Keratinocyte (primary cell): ENCODE data around the gene HNRNPH3. TPM values are rescaled to one million over a fixed set of nuclear protein-coding genes. Genes with fewer than 3 reads are reported as not detected.

Experiments used
- DNase-seq: peaks from one replicate; pipeline ENCODE4 v3.0.0-alpha.2; 2011; ENCODE audit warnings: low read depth, missing footprints, low spot score
- FAIRE-seq: peaks from 2 replicates; lab custom pipeline; 2011; peaks lifted over from hg19 to GRCh38; lab: Jason Lieb, UNC
- H2AFZ ChIP-seq: 2 replicates; pipeline ENCODE4 v1.6.0; 2012; ENCODE audit warnings: low read length, control low read depth, inconsistent platforms; ENCODE audit not compliant: control insufficient read depth
- H3K27ac ChIP-seq: 2 replicates; pipeline ENCODE4 v1.5.1; 2011; ENCODE audit warnings: low read length; ENCODE audit not compliant: control insufficient read depth, insufficient read depth
- H3K27me3 ChIP-seq: 3 replicates; pipeline ENCODE4 v1.6.0; 2011; ENCODE audit warnings: low read length; ENCODE audit not compliant: control insufficient read depth, insufficient read depth; ENCODE audit errors: extremely low read depth
- H3K36me3 ChIP-seq, 2 experiments: 2 replicates in 1 of 2; 3 replicates in 1 of 2; pipeline ENCODE4 v1.5.1; 2011; ENCODE audit warnings: low read length in 2 of 2, mild to moderate bottlenecking in 1 of 2; ENCODE audit not compliant: control insufficient read depth in 2 of 2, insufficient read depth in 2 of 2; ENCODE audit errors: extremely low read depth in 1 of 2
- H3K4me1 ChIP-seq: 3 replicates; pipeline ENCODE4 v1.5.1; 2011; ENCODE audit warnings: low read length; ENCODE audit not compliant: control insufficient read depth, insufficient read depth; ENCODE audit errors: extremely low read depth
- H3K4me2 ChIP-seq: 3 replicates; pipeline ENCODE4 v1.6.0; 2011; ENCODE audit warnings: low read depth, low read length; ENCODE audit not compliant: control insufficient read depth, insufficient read depth; ENCODE audit errors: extremely low read depth
- H3K4me3 ChIP-seq, 3 experiments: fragments of 200-600 bp in 1 of 3; sonication (generic) in 1 of 3; 2 replicates in 2 of 3; 3 replicates in 1 of 3; pipeline ENCODE4 v1.5.1; 2011 to 2016; ENCODE audit warnings: low read length in 3 of 3, mild to moderate bottlenecking in 3 of 3, control low read depth in 2 of 3, inconsistent platforms in 1 of 3, low read depth in 1 of 3, mixed read lengths in 1 of 3, mixed run types in 1 of 3, moderate library complexity in 1 of 3; ENCODE audit not compliant: control insufficient read depth in 2 of 3, insufficient read depth in 2 of 3; ENCODE audit errors: extremely low read depth in 1 of 3
- H3K79me2 ChIP-seq: 2 replicates; pipeline ENCODE4 v1.6.0; 2012; ENCODE audit warnings: low read length; ENCODE audit not compliant: control insufficient read depth, insufficient read depth
- H3K9ac ChIP-seq: 3 replicates; pipeline ENCODE4 v1.6.0; 2011; ENCODE audit warnings: low read length; ENCODE audit not compliant: control insufficient read depth, insufficient read depth; ENCODE audit errors: extremely low read depth
- H3K9me1 ChIP-seq: 3 replicates; pipeline ENCODE4 v1.6.0; 2011; ENCODE audit warnings: low read length; ENCODE audit not compliant: control insufficient read depth, insufficient read depth; ENCODE audit errors: extremely low read depth
- H3K9me3 ChIP-seq: 2 replicates; pipeline ENCODE4 v1.5.1; 2012; ENCODE audit warnings: low read depth, low read length; ENCODE audit not compliant: control insufficient read depth
- H4K20me1 ChIP-seq: 3 replicates; pipeline ENCODE4 v1.6.0; 2011; ENCODE audit warnings: low read length; ENCODE audit not compliant: control insufficient read depth, insufficient read depth; ENCODE audit errors: extremely low read depth
- EZH2 ChIP-seq: IDR thresholded peaks from one replicate; pipeline ENCODE4 v1.6.1; 2012; ENCODE audit warnings: inconsistent platforms, mild to moderate bottlenecking, low read length, moderate library complexity
- dilution Hi-C: fragments of 300-500 bp; cut with MboI; formaldehyde crosslinking; loops from one replicate; pipeline ENCODE4 v1.7.0; 2020; ENCODE audit warnings: low sequenced_read_pairs; ENCODE audit not compliant: extremely low pct_ligation_motif_present
- polyA plus RNA-seq, 5 experiments: library from polyadenylated mRNA; depleted of rRNA in 3 of 5; stranded (reverse) in 3 of 5; stranded (forward) in 1 of 5; unstranded in 1 of 5; fragments of >200 nt; gene quantifications; 1 replicate in 1 of 5; 2 replicates in 3 of 5; 3 replicates in 1 of 5; pipeline versions ENCODE4 v1.2.1 to v1.2.3, GENCODE V29; 2011 to 2012; ENCODE audit warnings: missing spikeins in 2 of 5, low read depth in 1 of 5, low replicate concordance in 1 of 5
- TF ChIP-seq, protein P1 (sequence below), 3 experiments: IDR thresholded peaks in 1 of 3; conservative IDR thresholded peaks in 1 of 3; optimal IDR thresholded peaks in 1 of 3; 2 replicates in 2 of 3; 3 replicates in 1 of 3; pipeline versions ENCODE3 to v1.5.1; 2011; ENCODE audit warnings: low read length in 3 of 3, mild to moderate bottlenecking in 3 of 3, moderate library complexity in 2 of 3, control low read depth in 1 of 3, inconsistent platforms in 1 of 3; ENCODE audit not compliant: insufficient read depth in 2 of 3; ENCODE audit errors: extremely low read depth in 1 of 3

HNRNPH3 gene
- polyA plus RNA-seq, 1 donor (not counting 4 experiments of a cell fraction or from before 2014, with no cell fraction given) = 108 TPM

DNA sequence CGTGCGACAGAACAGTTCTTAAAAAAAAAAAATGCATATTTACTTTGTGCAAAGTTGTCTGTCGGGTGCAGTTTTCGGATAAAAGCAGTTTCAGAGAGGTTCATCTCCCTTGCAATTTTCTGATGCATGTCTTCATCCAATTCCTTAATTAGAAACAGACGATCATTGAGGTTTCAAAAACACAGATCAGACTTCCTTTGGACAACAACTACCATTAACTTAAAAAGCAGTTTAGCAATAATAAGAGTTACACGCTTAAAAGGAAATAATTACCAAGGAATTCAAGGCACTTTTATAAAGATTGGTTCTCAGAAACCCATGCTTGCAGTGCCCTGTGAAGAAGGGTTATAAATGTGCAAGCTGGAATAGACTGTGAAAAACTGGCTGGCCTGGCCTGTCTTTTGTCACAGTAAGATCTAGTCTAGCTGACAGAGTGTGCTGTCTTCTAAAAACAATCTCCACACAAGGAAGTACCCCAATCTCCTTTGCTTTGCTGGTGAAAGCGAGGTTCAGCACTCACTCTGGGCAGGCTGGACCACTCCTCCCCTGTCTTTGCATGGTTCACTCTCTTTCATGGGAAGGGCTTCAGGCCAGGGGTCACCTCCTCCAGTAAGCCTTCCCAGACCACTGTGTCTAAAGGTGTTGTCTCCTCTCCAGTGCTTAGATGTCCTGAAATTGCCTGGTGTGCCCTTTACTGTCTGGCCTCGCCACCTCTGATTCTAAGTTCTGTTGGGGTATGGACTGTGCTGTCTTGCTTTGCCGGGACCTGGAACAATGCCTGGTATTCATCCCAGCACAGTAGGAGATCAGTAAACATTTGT is 34.8 kb upstream of the HNRNPH3 start:
- Histone ChIP-seq H3K4me3 (no peak overlapping the region), H3K9ac (no peak overlapping the region), H3K9me1 (no peaks in the 10 kb centered on the region), H2AFZ (no peak overlapping the region), H3K27ac (no peak overlapping the region), H4K20me1 (no peaks in the 10 kb centered on the region), H3K27me3 (no peaks in the 10 kb centered on the region), H3K79me2 (no peaks in the 10 kb centered on the region), H3K9me3 (no peaks in the 10 kb centered on the region), H3K4me1 (no peaks in the 10 kb centered on the region), H3K4me2 (no peak overlapping the region), H3K36me3 (no peaks in the 10 kb centered on the region)
- no peak for DNase-seq
- dilution Hi-C loops = no loop called here
- TF ChIP-seq, protein P1, sequence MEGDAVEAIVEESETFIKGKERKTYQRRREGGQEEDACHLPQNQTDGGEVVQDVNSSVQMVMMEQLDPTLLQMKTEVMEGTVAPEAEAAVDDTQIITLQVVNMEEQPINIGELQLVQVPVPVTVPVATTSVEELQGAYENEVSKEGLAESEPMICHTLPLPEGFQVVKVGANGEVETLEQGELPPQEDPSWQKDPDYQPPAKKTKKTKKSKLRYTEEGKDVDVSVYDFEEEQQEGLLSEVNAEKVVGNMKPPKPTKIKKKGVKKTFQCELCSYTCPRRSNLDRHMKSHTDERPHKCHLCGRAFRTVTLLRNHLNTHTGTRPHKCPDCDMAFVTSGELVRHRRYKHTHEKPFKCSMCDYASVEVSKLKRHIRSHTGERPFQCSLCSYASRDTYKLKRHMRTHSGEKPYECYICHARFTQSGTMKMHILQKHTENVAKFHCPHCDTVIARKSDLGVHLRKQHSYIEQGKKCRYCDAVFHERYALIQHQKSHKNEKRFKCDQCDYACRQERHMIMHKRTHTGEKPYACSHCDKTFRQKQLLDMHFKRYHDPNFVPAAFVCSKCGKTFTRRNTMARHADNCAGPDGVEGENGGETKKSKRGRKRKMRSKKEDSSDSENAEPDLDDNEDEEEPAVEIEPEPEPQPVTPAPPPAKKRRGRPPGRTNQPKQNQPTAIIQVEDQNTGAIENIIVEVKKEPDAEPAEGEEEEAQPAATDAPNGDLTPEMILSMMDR (optimal IDR thresholded peaks at IDR 0.05 in 1 of 3, IDR thresholded peaks at IDR 0.05 in 1 of 3, conservative IDR thresholded peaks at IDR 0.05 in 1 of 3; ENCODE audit: extremely low read depth in 1 of 3, insufficient read depth in 2 of 3, low read length in 3 of 3) = no peak
- TF ChIP-seq EZH2 = no peak
- FAIRE-seq = no peak

DNA sequence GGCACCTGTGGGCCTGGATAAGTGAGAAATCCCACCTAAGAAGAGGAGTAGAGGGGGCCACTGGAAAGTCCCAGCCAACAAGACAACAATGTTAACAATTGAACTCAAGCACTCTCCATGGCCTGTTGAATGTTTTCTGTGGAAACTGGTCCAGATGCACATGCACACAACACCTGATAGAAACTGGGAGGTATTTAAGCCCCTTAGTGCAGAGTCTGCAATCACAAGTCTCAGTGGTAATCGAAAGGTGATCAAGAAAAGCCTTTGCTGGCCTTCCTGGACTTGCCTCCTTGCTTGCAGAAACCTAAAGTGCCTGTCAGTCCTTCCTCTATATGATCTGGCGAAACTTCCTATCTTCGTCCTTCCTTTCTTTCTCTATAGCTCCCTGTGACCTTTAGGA is 30.6 kb upstream of the HNRNPH3 start:
- no peaks in the 10 kb centered on the region for H3K9me1 ChIP-seq
- TF ChIP-seq EZH2 = no peak
- TF ChIP-seq, protein P1 (optimal IDR thresholded peaks at IDR 0.05 in 1 of 3, IDR thresholded peaks at IDR 0.05 in 1 of 3, conservative IDR thresholded peaks at IDR 0.05 in 1 of 3; ENCODE audit: extremely low read depth in 1 of 3, insufficient read depth in 2 of 3, low read length in 3 of 3) = no peak
- dilution Hi-C loops = no loop called here
- H2AFZ ChIP-seq = no peak overlapping the region
- no peaks in the 10 kb centered on the region for H3K27me3 ChIP-seq
- H3K36me3 ChIP-seq = no peaks in the 10 kb centered on the region
- no peaks in the 10 kb centered on the region for H3K4me1 ChIP-seq
- no peaks in the 10 kb centered on the region for H3K9me3 ChIP-seq
- no peak overlapping the region for H3K4me2 ChIP-seq
- H3K27ac ChIP-seq = no peak overlapping the region
- no peak for FAIRE-seq
- no peaks in the 10 kb centered on the region for H3K79me2 ChIP-seq
- no peak overlapping the region for H3K9ac ChIP-seq
- no peak overlapping the region for H3K4me3 ChIP-seq
- no peak for DNase-seq
- H4K20me1 ChIP-seq = no peaks in the 10 kb centered on the region
